A673 (cell line): ENCODE data around the gene THOC6.
"Not testable (repeated sequence)": the region's sequence is repeated elsewhere in the genome, so short reads cannot be mapped to it uniquely, and the experiment has no call there.

ENCODE experiments used
- CTCF ChIP-seq: fragments of 300-800, 200-600 bp; sonication (generic); conservative IDR thresholded peaks from 2 replicates; pipeline ENCODE4 v1.5.1; 2017; ENCODE audit warnings: low read depth, mild to moderate bottlenecking, antibody characterized with exemption, low read length, moderate library complexity, mixed read lengths
- EZH2 ChIP-seq: fragments of 200-600 bp; sonication (generic); IDR thresholded peaks from 2 replicates; pipeline ENCODE4 v1.6.1; 2017; ENCODE audit warnings: borderline replicate concordance, low read depth, mild to moderate bottlenecking, mixed read lengths, antibody characterized with exemption, low read length; ENCODE audit not compliant: poor library complexity, severe bottlenecking

- not testable (repeated sequence) for TF ChIP-seq CTCF, EZH2
These were observed 48.9 kb downstream of the THOC6 start for GRCh38 chr16:3072576-3073263.
